Gastroesophageal sphincter (tissue), 3 donors: ENCODE data around the gene PCBP4.

ENCODE experiments used
- CTCF ChIP-seq, 4 experiments: fragments of 200-600 bp in 2 of 4; fragments of 450-650 bp in 2 of 4; sonication (generic) in 1 of 4; IDR thresholded peaks; one replicate each; pipeline ENCODE4 v1.5.1; 2017 to 2019; ENCODE audit warnings: antibody characterized with exemption in 4 of 4, mild to moderate bottlenecking in 2 of 4, moderate library complexity in 2 of 4
- EP300 ChIP-seq: sonication (generic); formaldehyde crosslinking; IDR thresholded peaks from one replicate; pipeline ENCODE4 v1.6.1; 2017; ENCODE audit warnings: antibody characterized with exemption, mild to moderate bottlenecking
- POLR2AphosphoS5 ChIP-seq: sonication (generic); formaldehyde crosslinking; IDR thresholded peaks from one replicate; pipeline ENCODE4 v1.6.1; 2017; ENCODE audit warnings: antibody characterized with exemption

GRCh38 chr3:51978143-51978502 lies 10.9 kb upstream of the PCBP4 start:
- TF ChIP-seq POLR2AphosphoS5 (no peak), CTCF (IDR thresholded peaks at IDR 0.05) (no peak), EP300 (no peak)
